ENCODE measurements around the gene MIDN.

GRCh38 chr19:1294688-1295087 lies 46.3 kb downstream of the MIDN start:
- TF ChIP-seq CTCF (conservative IDR thresholded peaks at IDR 0.05; ENCODE audit: low read length), result no peak
- no peak for TF ChIP-seq EZH2phosphoT487 (IDR thresholded peaks at IDR 0.05; ENCODE audit: borderline replicate concordance)

All from Loucy (cell line).